Activated B cell treated with CpG ODN at 0.5 μM for 24 hours (primary cell): ENCODE results near the gene CSF2. TPM values are rescaled to one million over a fixed set of nuclear protein-coding genes. Genes with fewer than 3 reads are reported as not detected.
"Not testable (repeated sequence)": the region's sequence is repeated elsewhere in the genome, so short reads cannot be mapped to it uniquely, and the experiment has no call there.

ENCODE experiments used
- ATAC-seq: fragments of 200-7000 bp; cut with Tn5 transposase; one replicate; pipeline ENCODE4 v1.10.0; 2021; ENCODE audit warnings: low read depth, mild to moderate bottlenecking, moderate library complexity
- CTCF ChIA-PET: fragments of 350-600 bp; sonication (Branson Sonifier 250); formaldehyde crosslinking; loops from one replicate; lab custom pipeline; 2021; ENCODE audit warnings: antibody characterized with exemption; lab: Charles Lee
- POLR2A ChIA-PET: fragments of 350-600 bp; sonication (Branson Sonifier 250); formaldehyde crosslinking; loops from one replicate; lab custom pipeline; 2021; ENCODE audit warnings: antibody characterized with exemption; lab: Charles Lee
- DNase-seq: peaks from one replicate; pipeline ENCODE4 v3.0.0; 2022
- H3K27ac Mint-ChIP-seq: one replicate; pipeline ENCODE4 v1.8.0; 2020; ENCODE audit warnings: mixed read lengths
- H3K27me3 Mint-ChIP-seq: one replicate; pipeline ENCODE4 v1.8.0; 2021; ENCODE audit warnings: mixed read lengths
- H3K36me3 Mint-ChIP-seq: one replicate; pipeline ENCODE4 v1.8.0; 2021; ENCODE audit warnings: low read depth, mixed read lengths
- H3K4me1 Mint-ChIP-seq: one replicate; pipeline ENCODE4 v1.8.0; 2021; ENCODE audit warnings: mixed read lengths
- H3K4me3 Mint-ChIP-seq: one replicate; pipeline ENCODE4 v1.8.0; 2020; ENCODE audit warnings: mild to moderate bottlenecking, mixed read lengths
- H3K9me3 Mint-ChIP-seq: one replicate; pipeline ENCODE4 v1.8.0; 2020; ENCODE audit warnings: mixed read lengths
- intact Hi-C: fragments of 100-400 bp; cut with micrococcal nuclease; formaldehyde crosslinking; loops from one replicate; pipeline ENCODE4 v1.15.1; 2024
- total RNA-seq: library from RNA; stranded (reverse); gene quantifications from 2 replicates; pipeline ENCODE4 v1.2.3, GENCODE V29; 2022

Gene CSF2
- total RNA-seq, 1 donor from 2014 or later, result not detected

DNA sequence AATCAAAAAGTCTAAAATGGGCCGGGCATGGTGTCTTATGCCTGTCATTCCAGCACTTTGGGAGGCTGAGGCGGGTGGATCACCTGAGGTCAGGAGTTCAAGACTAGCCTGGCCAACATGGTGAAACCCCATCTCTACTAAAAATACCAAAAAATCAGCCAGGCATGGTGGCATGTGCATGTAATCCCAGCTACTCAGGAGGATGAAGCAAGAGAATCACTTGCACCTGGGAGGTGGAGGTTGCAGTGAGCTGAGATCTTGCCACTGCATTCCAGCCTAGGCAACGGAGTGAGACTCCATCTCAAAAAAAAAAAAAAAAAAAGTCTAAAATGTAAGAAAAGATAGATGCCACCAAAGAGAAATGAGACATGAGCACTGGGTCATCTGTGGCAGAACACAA, 49.4 kb downstream of the CSF2 start:
- H3K4me1 Mint-ChIP-seq, result peaks cover 16% of the 10 kb centered on the region
- H3K9me3 Mint-ChIP-seq, H3K4me3 Mint-ChIP-seq, DNase-seq, ATAC-seq, H3K27me3 Mint-ChIP-seq, H3K27ac Mint-ChIP-seq, intact Hi-C loops, CTCF ChIA-PET, H3K36me3 Mint-ChIP-seq, POLR2A ChIA-PET: not testable (repeated sequence)

DNA sequence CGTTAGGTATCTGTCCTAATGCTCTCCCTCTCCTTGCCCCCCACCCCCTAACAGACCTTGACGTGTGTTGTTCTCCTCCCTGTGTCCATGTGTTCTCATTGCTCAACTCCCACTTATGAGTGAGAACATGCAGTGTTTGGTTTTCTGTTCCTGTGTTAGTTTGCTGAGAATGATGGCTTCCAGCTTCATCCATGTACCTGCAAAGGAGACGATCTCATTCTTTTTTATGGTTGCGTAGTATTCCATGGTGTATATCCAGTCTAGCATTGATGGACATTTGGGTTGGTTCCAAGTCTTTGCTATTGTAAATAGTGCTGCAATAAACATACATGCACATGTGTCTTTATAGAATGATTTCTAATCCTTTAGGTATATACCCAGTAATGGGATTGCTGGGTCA, 50.0 kb downstream of the CSF2 start:
- H3K27ac Mint-ChIP-seq, result not testable (repeated sequence)

More for the DNA sequence above, 50.0 kb downstream of the CSF2 start:
- POLR2A ChIA-PET, H3K36me3 Mint-ChIP-seq, H3K9me3 Mint-ChIP-seq, DNase-seq, ATAC-seq, CTCF ChIA-PET, H3K4me3 Mint-ChIP-seq, H3K27me3 Mint-ChIP-seq, intact Hi-C loops: not testable (repeated sequence)
- H3K4me1 Mint-ChIP-seq, result peaks cover 16% of the 10 kb centered on the region

Other genes with a start within 250 kb of the CSF2 start
- gene MEIKIN, start 128.1 kb upstream of the CSF2 start, total RNA-seq, result not detected in 2 replicates
- 0.05 and 0.20 TPM in 2 replicates for gene ACSL6, start 62.1 kb upstream of the CSF2 start, total RNA-seq
- gene IL3, start 13.1 kb upstream of the CSF2 start, total RNA-seq, result not detected in 2 replicates
- gene P4HA2, start 154.1 kb downstream of the CSF2 start, total RNA-seq, result 0.29 and 0.44 TPM in 2 replicates
- not detected in 2 replicates for gene PDLIM4, start 183.9 kb downstream of the CSF2 start, total RNA-seq
- not detected in 2 replicates for gene SLC22A4, start 220.6 kb downstream of the CSF2 start, total RNA-seq